GM12878 (cell line): ENCODE data around the gene SLC1A6. TPM values are rescaled to one million over a fixed set of nuclear protein-coding genes. Genes with fewer than 3 reads are reported as not detected.

ENCODE experiments used
- ATAC-seq: fragments of 200-7000 bp; cut with Tn5 transposase; 3 replicates; pipeline ENCODE4 v1.9.1; 2020; ENCODE audit warnings: mild to moderate bottlenecking, moderate library complexity
- BruUV-seq: library from RNA; stranded (reverse); fragments of 400-500 nt; replicated peaks from 2 replicates; lab custom pipeline; 2021; lab: Mats Ljungman, UMichigan
- CTCF ChIA-PET: fragments of 300-600 bp; sonication (Branson Sonifier 250); formaldehyde crosslinking; extraction: SDS; loops from one replicate; lab custom pipeline; 2021; ENCODE audit warnings: inconsistent platforms; lab: Yijun Ruan, JAX
- POLR2A ChIA-PET: fragments of 350-600 bp; formaldehyde crosslinking; extraction: SDS; loops from one replicate; lab custom pipeline; 2021; ENCODE audit warnings: inconsistent platforms; lab: Charles Lee
- RAD21 ChIA-PET: fragments of 300-600 bp; sonication (Branson Sonifier 250); formaldehyde crosslinking; loops from one replicate; lab custom pipeline; 2023; ENCODE audit warnings: antibody characterized with exemption; ENCODE audit not compliant: unreplicated experiment; lab: Charles Lee
- SMC1A ChIA-PET: fragments of 300-600 bp; sonication (Branson Sonifier 250); formaldehyde crosslinking; loops from one replicate; lab custom pipeline; 2023; ENCODE audit not compliant: unreplicated experiment, uncharacterized antibody; lab: Charles Lee
- DNase-seq: peaks from one replicate; pipeline ENCODE4 v3.0.0-alpha.2; 2011; ENCODE audit warnings: low read depth, low spot score
- FAIRE-seq: peaks from 3 replicates; lab custom pipeline; 2011; peaks lifted over from hg19 to GRCh38; lab: Jason Lieb, UNC
- H2AFZ ChIP-seq: 2 replicates; pipeline ENCODE4 v1.6.0; 2011; ENCODE audit warnings: low read depth, low read length, control low read depth; ENCODE audit not compliant: control insufficient read depth
- H3K27ac ChIP-seq: 2 replicates; pipeline ENCODE4 v1.5.1; 2011; ENCODE audit warnings: control low read depth; ENCODE audit not compliant: control insufficient read depth, insufficient read depth
- H3K27me3 ChIP-seq, 2 experiments: replicated peaks in 1 of 2; 2 replicates each; pipeline versions ENCODE4 v1.6.0 to v1.6.1; 2011; ENCODE audit warnings: low read length in 1 of 2; ENCODE audit not compliant: control insufficient read depth in 2 of 2, insufficient read depth in 2 of 2
- H3K36me3 ChIP-seq, 2 experiments: 2 replicates each; pipeline ENCODE4 v1.5.1; 2011; ENCODE audit warnings: low read length in 1 of 2; ENCODE audit not compliant: control insufficient read depth in 2 of 2, insufficient read depth in 2 of 2
- H3K4me1 ChIP-seq: 2 replicates; pipeline ENCODE4 v1.6.1; 2011; ENCODE audit warnings: mild to moderate bottlenecking, low read length, moderate library complexity, mixed read lengths; ENCODE audit not compliant: control insufficient read depth, insufficient read depth
- H3K4me2 ChIP-seq: 2 replicates; pipeline ENCODE4 v1.6.0; 2011; ENCODE audit warnings: control low read depth; ENCODE audit not compliant: control insufficient read depth, insufficient read depth
- H3K4me3 ChIP-seq: fragments of 200-600 bp; sonication (generic); 2 replicates; pipeline ENCODE4 v1.5.1; 2016
- H3K79me2 ChIP-seq: 2 replicates; pipeline ENCODE4 v1.6.0; 2011; ENCODE audit warnings: low read length; ENCODE audit not compliant: control insufficient read depth, insufficient read depth
- H3K9ac ChIP-seq: 2 replicates; pipeline ENCODE4 v1.8.0; 2011; ENCODE audit warnings: low read length, control low read depth, mixed read lengths; ENCODE audit not compliant: control insufficient read depth, insufficient read depth
- H3K9me3 ChIP-seq: replicated peaks from 3 replicates; pipeline ENCODE4 v1.5.1; 2011; ENCODE audit warnings: mild to moderate bottlenecking, low read length; ENCODE audit not compliant: control insufficient read depth, insufficient read depth
- H4K20me1 ChIP-seq: 2 replicates; pipeline ENCODE4 v1.6.0; 2011; ENCODE audit not compliant: control insufficient read depth, insufficient read depth
- ATF7 ChIP-seq: fragments of 450-650 bp; IDR thresholded peaks from 2 replicates; pipeline ENCODE4 v1.6.1; 2016; ENCODE audit warnings: low read depth, mild to moderate bottlenecking
- BCL11A ChIP-seq: IDR thresholded peaks from 2 replicates; pipeline ENCODE4 v1.6.1; 2011; ENCODE audit warnings: low read depth, low read length
- EGR1 ChIP-seq, 2 experiments: IDR thresholded peaks; 1 replicate in 1 of 2; 2 replicates in 1 of 2; pipeline ENCODE4 v1.6.1; 2011 to 2012; ENCODE audit warnings: low read depth in 2 of 2, low read length in 2 of 2, borderline replicate concordance in 1 of 2, mild to moderate bottlenecking in 1 of 2, moderate library complexity in 1 of 2
- FOXM1 ChIP-seq: IDR thresholded peaks from 2 replicates; pipeline ENCODE4 v1.6.1; 2012; ENCODE audit warnings: low read depth, mild to moderate bottlenecking, inconsistent platforms, low read length, moderate library complexity
- JUND ChIP-seq: IDR thresholded peaks from 2 replicates; pipeline ENCODE4 v1.6.1; 2012; ENCODE audit warnings: low read depth, mild to moderate bottlenecking, low read length, improper control_type of control experiment, moderate library complexity
- NKRF ChIP-seq: fragments of 450-650 bp; conservative IDR thresholded peaks from 2 replicates; pipeline ENCODE4 v1.6.1; 2017; ENCODE audit warnings: mild to moderate bottlenecking, moderate library complexity
- RAD21 ChIP-seq: IDR thresholded peaks from 2 replicates; pipeline ENCODE4 v1.6.1; 2011; ENCODE audit warnings: mild to moderate bottlenecking, low read depth, low read length, moderate library complexity; ENCODE audit not compliant: insufficient read depth
- SIX5 ChIP-seq: IDR thresholded peaks from 2 replicates; pipeline ENCODE4 v1.6.1; 2011; ENCODE audit warnings: mild to moderate bottlenecking, low read depth, low read length, moderate library complexity; ENCODE audit not compliant: severe bottlenecking
- ZBTB40 ChIP-seq: fragments of 450-650 bp; IDR thresholded peaks from 2 replicates; pipeline ENCODE4 v1.6.1; 2016; ENCODE audit warnings: mild to moderate bottlenecking, moderate library complexity, borderline replicate concordance
- WGBS: methylation state at CpG from one replicate; pipeline ENCODE4 v1.1.6; 2016; ENCODE audit warnings: low lambda C conversion rate; ENCODE audit not compliant: insufficient replicate concordance, insufficient coverage; ENCODE audit errors: missing lambda C conversion rate; 5-methylcytosine and 5-hydroxymethylcytosine counted together
- in situ Hi-C: fragments of 300-500 bp; cut with MboI; formaldehyde crosslinking; loops from 9 replicates; pipeline ENCODE4 v1.14.3; 2018; ENCODE audit warnings: mixed read lengths
- intact Hi-C: fragments of 100-400 bp; cut with micrococcal nuclease; formaldehyde crosslinking; loops from one replicate; pipeline ENCODE4 v1.14.2; 2022; ENCODE audit not compliant: unreplicated experiment
- polyA plus RNA-seq, 11 experiments: library from polyadenylated mRNA; depleted of rRNA in 4 of 11; unstranded in 6 of 11; stranded (reverse) in 5 of 11; fragments of >200 nt; fragmentation: Nextera tagmentation in 4 of 11; fragmentation: Illumina TruSeq in 1 of 11; extraction: Ambion mirVana in 4 of 11; extraction: Trizol in 1 of 11; gene quantifications; 1 replicate in 1 of 11; 2 replicates in 10 of 11; pipeline versions ENCODE4 v1.2.1 to v1.2.3, GENCODE V29; 2011 to 2016; ENCODE audit warnings: inconsistent platforms in 2 of 11, missing spikeins in 2 of 11, low read depth in 1 of 11
- total RNA-seq, 4 experiments: library from RNA; depleted of rRNA in 3 of 4; stranded (reverse); fragments of >200 nt in 3 of 4; fragmentation: Illumina TruSeq in 1 of 4; extraction: Trizol in 1 of 4; gene quantifications; 2 replicates each; pipeline versions ENCODE4 v1.2.1 to v1.2.3, GENCODE V29; 2013 to 2021

The SLC1A6 gene
- total and polyA plus RNA-seq, 10 of the 15 experiments (the other 5 are each of a cell fraction or from before 2014, with no cell fraction given), result 0.06 TPM; not detected in 9

GRCh38 chr19:14940266-14940665 is 39.4 kb downstream of the SLC1A6 start:
- ChIA-PET CTCF (no interaction called here), RAD21 (no interaction called here), POLR2A (no interaction called here), SMC1A (no interaction called here)
- Histone ChIP-seq H3K9me3 (no peaks in the 10 kb centered on the region), H3K4me3 (no peak overlapping the region), H3K4me2 (no peak overlapping the region), H3K36me3 (no peaks in the 10 kb centered on the region), H3K4me1 (no peaks in the 10 kb centered on the region), H4K20me1 (no peaks in the 10 kb centered on the region), H3K27ac (no peak overlapping the region), H3K27me3 (no peaks in the 10 kb centered on the region), H3K9ac (no peak overlapping the region), H2AFZ (no peak overlapping the region), H3K79me2 (no peaks in the 10 kb centered on the region)
- FAIRE-seq (no peak), DNase-seq (no peak), ATAC-seq (no peak)
- BruUV-seq, result no TSS peak
- 66% methylated on average over 6 of the region's 6 CpGs for WGBS
- TF ChIP-seq JUND, result no peak
- no peak for TF ChIP-seq SIX5
- TF ChIP-seq ZBTB40, result no peak
- no peak for TF ChIP-seq FOXM1
- TF ChIP-seq RAD21, result no peak
- no peak for TF ChIP-seq BCL11A
- TF ChIP-seq ATF7, result no peak
- TF ChIP-seq NKRF, result no peak
- TF ChIP-seq EGR1 (IDR thresholded peaks at IDR 0.05; ENCODE audit: borderline replicate concordance in 1 of 2, low read depth in 2 of 2, low read length in 2 of 2), result no peak
- intact Hi-C loops (no loop called here), in situ Hi-C loops (no loop called here)
